ENCODE data around the gene ANKRD40.
"Not testable (repeated sequence)": the region's sequence is repeated elsewhere in the genome, so short reads cannot be mapped to it uniquely, and the experiment has no call there.

The ANKRD40 gene

DNA sequence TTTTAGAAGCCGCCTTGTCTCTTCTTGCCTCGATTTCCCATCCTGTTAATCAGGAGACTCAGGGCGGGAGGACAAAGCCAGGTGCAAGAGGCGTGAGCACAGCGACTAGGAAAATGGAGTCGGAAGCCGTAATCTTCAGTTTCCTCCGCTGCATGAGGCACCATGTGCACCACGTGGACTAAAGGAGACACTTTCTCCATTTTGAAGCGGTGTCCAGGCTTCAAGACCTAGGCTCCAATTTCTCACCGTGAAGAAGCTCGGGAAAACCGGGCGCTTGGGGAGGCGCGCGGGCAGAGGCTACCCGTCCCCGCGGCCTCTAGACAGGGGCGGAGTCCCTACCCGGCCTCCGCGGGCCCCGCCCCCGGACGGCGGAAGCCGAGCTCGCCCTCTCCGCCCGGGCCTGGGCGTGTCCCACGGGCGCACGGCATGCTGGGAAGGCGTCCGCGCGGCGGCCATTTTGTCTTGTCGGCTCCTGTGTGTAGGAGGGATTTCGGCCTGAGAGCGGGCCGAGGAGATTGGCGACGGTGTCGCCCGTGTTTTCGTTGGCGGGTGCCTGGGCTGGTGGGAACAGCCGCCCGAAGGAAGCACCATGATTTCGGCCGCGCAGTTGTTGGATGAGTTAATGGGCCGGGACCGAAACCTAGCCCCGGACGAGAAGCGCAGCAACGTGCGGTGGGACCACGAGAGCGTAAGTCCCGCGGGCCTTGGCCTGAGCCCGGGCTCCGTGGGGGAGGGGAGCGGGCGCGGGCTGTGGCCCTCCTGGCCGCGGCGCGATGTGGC, 11.6 kb upstream of the ANKRD40 start, which contains the start of gene LUC7L3:
Gene LUC7L3, plus strand, starts transcription at position 460 of the 780 bp plus-strand sequence. Its CDS starts 130 bp downstream, at position 590.
- peaks cover 24% of the 10 kb centered on the region for H3K4me1 Mint-ChIP-seq
- H3K9me3 Mint-ChIP-seq, result no peaks in the 10 kb centered on the region
- TF ChIP-seq, protein P1, sequence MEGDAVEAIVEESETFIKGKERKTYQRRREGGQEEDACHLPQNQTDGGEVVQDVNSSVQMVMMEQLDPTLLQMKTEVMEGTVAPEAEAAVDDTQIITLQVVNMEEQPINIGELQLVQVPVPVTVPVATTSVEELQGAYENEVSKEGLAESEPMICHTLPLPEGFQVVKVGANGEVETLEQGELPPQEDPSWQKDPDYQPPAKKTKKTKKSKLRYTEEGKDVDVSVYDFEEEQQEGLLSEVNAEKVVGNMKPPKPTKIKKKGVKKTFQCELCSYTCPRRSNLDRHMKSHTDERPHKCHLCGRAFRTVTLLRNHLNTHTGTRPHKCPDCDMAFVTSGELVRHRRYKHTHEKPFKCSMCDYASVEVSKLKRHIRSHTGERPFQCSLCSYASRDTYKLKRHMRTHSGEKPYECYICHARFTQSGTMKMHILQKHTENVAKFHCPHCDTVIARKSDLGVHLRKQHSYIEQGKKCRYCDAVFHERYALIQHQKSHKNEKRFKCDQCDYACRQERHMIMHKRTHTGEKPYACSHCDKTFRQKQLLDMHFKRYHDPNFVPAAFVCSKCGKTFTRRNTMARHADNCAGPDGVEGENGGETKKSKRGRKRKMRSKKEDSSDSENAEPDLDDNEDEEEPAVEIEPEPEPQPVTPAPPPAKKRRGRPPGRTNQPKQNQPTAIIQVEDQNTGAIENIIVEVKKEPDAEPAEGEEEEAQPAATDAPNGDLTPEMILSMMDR (IDR thresholded peaks at IDR 0.05; ENCODE audit: unreplicated experiment in 3 of 3), result no peak
- H3K27ac Mint-ChIP-seq, result peak within 1 kb of the TSS; percentile 86 to 100 (median 100)
- H3K27me3 Mint-ChIP-seq (ENCODE audit: low read depth), result no peaks in the 10 kb centered on the region
- H3K4me3 Mint-ChIP-seq, result peak within 1 kb of the TSS; percentile 96 to 98 (median 96)
- H3K36me3 Mint-ChIP-seq (ENCODE audit: low read depth), result peaks cover 3% of the 10 kb centered on the region

DNA sequence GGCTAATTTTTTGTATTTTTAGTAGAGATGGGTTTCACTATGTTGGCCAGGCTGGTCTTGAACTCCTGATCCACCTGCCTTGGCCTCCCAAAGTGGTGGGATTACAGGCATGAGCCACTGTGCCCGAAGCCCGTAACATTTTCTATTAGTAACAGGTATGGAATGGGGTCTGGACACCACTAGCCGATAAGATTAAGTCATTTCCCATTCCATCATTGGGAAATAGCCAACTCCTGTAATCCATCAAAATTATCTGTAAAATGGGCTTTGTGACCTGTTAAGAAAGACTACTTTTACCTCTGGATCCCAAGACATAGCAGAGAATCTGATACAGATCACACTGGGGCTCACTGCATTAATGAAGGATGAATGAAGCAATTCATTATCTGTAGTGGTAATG, 7.8 kb upstream of the ANKRD40 start:
- Mint-ChIP-seq H3K4me3 (no peak overlapping the region), H3K27ac (no peak overlapping the region), H3K4me1 (peaks cover 10% of the 10 kb centered on the region), H3K27me3 (ENCODE audit: low read depth) (no peaks in the 10 kb centered on the region), H3K9me3 (no peaks in the 10 kb centered on the region), H3K36me3 (ENCODE audit: low read depth) (no peaks in the 10 kb centered on the region)
- TF ChIP-seq, protein P1 (IDR thresholded peaks at IDR 0.05; ENCODE audit: unreplicated experiment in 3 of 3), result no peak

DNA sequence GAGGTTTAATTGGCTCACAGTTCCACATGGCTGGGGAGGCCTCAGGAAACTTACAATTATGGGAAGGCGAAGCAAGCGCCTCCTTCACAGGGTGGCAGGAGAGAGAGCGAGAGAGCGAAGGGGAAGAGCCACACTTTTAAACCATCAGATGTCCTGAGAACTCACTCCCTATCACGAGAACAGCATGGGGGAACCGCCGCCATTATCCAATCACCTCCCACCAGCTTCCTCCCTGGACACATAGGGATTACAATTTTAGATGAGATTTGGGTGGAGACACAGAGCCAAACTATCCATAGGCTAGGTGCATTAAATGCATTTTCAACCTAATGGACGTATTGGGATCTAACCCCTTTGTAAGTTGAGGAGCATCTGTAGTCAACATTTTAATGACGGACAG, 4.9 kb upstream of the ANKRD40 start:
- Mint-ChIP-seq H3K27ac (peak overlapping the region; percentile 7 to 88 (median 81)), H3K4me1 (peaks cover 26% of the 10 kb centered on the region), H3K36me3 (ENCODE audit: low read depth) (no peaks in the 10 kb centered on the region), H3K4me3 (peak overlapping the region; percentile 3 to 6 (median 3)), H3K27me3 (ENCODE audit: low read depth) (no peaks in the 10 kb centered on the region), H3K9me3 (no peaks in the 10 kb centered on the region)
- TF ChIP-seq, protein P1 (IDR thresholded peaks at IDR 0.05; ENCODE audit: unreplicated experiment in 3 of 3), result no peak

DNA sequence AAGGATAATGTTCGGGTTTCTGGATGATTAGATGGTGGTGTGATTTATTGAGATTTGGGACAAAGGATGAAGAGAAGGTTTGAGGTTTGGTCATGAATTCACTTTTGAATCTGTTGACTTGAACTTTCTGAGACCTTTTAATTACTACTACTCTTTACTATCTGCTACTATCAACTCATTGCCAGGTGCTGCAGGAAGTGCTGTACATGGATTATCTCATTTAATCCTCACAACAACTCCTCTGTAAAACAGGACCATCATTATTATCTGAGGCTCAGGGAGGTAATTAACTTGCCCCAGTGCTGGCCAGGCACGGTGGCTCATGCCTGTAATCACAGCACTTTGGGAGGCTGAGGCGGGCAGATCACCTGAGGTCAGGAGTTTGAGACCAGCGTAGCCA, 2.9 kb upstream of the ANKRD40 start:
- TF ChIP-seq, protein P1 (IDR thresholded peaks at IDR 0.05; ENCODE audit: unreplicated experiment in 3 of 3), result no peak
- peaks cover 27% of the 10 kb centered on the region for H3K4me1 Mint-ChIP-seq
- no peaks in the 10 kb centered on the region for H3K27me3 Mint-ChIP-seq (ENCODE audit: low read depth)
- peak overlapping the region in 1 of 3 experiments; percentile 8 for H3K4me3 Mint-ChIP-seq
- H3K36me3 Mint-ChIP-seq (ENCODE audit: low read depth), result no peaks in the 10 kb centered on the region
- peak overlapping the region; percentile 95 to 98 (median 97) for H3K27ac Mint-ChIP-seq
- H3K9me3 Mint-ChIP-seq, result no peaks in the 10 kb centered on the region

DNA sequence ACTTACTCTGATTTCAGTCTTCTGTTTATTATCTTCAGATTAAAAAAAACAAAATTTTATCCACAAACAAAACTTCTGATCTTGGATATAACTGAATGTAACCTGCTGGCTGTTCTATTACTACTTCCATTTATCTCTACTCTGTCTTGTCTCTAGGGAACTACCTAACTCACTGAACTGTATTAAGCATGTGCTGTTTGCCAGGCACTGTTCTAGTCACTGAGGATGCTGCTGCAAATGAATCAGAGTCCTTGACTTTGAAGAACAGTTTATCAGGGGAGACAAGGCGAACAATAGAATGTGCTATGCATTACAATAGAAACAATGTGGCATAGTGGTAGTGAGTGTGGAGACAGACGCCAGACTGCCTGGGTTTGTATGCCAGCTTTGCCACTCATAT, 2.3 kb upstream of the ANKRD40 start:
- peaks cover 3% of the 10 kb centered on the region for H3K36me3 Mint-ChIP-seq (ENCODE audit: low read depth)
- H3K27ac Mint-ChIP-seq, result peak overlapping the region; percentile 95 to 98 (median 97)
- no peaks in the 10 kb centered on the region for H3K9me3 Mint-ChIP-seq
- peaks cover 30% of the 10 kb centered on the region for H3K4me1 Mint-ChIP-seq
- no peaks in the 10 kb centered on the region for H3K27me3 Mint-ChIP-seq (ENCODE audit: low read depth)
- peak overlapping the region; percentile 40 to 67 (median 56) for H3K4me3 Mint-ChIP-seq
- TF ChIP-seq, protein P1 (IDR thresholded peaks at IDR 0.05; ENCODE audit: unreplicated experiment in 3 of 3), result no peak

DNA sequence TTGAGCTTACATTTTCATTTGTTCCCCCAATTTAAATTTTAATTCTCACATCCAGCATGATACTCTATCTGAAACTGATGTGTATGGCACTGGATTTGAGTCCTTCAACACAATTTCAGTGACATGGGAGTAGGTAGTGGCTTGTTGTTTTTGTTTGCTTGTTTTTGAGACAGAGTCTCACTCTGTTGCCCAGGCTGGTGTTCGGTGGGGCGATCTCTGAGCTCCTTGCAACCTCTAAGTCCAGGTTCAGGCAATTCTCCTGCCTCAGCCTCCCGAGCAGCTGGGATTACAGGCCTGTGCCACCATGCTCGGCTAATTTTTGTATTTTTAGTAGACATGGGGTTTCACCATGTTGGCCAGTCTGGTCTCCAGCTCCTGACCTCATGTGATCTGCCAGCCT, 1.3 kb upstream of the ANKRD40 start:
- H3K9me3 Mint-ChIP-seq; H3K36me3 Mint-ChIP-seq (ENCODE audit: low read depth); H3K27me3 Mint-ChIP-seq (ENCODE audit: low read depth): not testable (repeated sequence)
- Mint-ChIP-seq H3K4me3 (peak overlapping the region; percentile 88 to 93 (median 91)), H3K27ac (peak overlapping the region; percentile 97 to 98 (median 98)), H3K4me1 (peaks cover 32% of the 10 kb centered on the region)
